Breast epithelium (tissue), 3 donors: ENCODE data around the gene IGF2BP2.

ENCODE experiments used
- POLR2A ChIP-seq: fragments of 450-650 bp; IDR thresholded peaks from one replicate; pipeline ENCODE4 v1.6.1; 2016; ENCODE audit warnings: antibody characterized with exemption, mild to moderate bottlenecking, moderate library complexity
- POLR2AphosphoS5 ChIP-seq, 3 donors: sonication (generic); formaldehyde crosslinking; IDR thresholded peaks; one replicate each; pipeline ENCODE4 v1.6.1; 2017; ENCODE audit warnings: antibody characterized with exemption in 3 of 3

DNA sequence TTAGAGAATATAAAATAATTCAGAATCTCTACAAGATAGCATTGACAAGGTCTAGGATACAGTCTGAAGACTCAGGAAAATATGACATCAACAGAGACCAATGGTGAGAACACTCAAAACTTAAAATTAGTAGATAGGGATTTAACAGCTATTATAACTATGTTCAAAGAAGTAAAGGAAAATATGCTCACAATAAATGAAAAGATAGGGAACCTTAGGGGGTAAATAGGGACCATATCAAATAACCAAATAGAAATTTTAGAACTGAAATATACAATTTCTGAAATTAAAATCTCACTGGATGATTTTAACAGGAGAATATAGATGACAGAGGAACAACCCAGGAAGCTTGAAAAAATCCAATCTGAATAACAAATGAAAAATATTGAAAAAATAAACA, 31.8 kb upstream of the IGF2BP2 start:
- TF ChIP-seq POLR2A (no peak), POLR2AphosphoS5 (IDR thresholded peaks at IDR 0.05) (no peak)
